Measurements from ENCODE around the gene SLC26A2.

DNA sequence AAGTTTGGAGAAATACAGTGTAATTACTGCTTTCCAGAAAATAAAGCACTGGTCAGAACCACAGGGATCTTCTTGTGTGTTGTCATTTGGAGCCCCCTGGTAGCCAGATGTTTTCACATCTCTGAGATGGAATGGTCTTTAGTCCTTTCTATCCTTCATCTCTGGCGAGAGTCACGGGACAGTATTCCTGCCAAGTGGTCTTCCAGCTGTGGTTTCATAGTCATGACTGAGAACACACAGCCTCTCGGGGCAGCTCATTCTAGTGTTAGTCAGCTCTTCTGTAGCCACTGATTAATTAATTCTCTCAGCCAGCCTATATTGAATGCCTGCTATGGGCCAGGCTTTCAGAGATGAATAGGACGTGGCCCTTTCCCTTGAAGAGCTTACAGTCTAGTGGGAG, 74.1 kb downstream of the SLC26A2 start:
- no peak for TF ChIP-seq POLR2AphosphoS5 (IDR thresholded peaks at IDR 0.05)
- TF ChIP-seq, protein P1, sequence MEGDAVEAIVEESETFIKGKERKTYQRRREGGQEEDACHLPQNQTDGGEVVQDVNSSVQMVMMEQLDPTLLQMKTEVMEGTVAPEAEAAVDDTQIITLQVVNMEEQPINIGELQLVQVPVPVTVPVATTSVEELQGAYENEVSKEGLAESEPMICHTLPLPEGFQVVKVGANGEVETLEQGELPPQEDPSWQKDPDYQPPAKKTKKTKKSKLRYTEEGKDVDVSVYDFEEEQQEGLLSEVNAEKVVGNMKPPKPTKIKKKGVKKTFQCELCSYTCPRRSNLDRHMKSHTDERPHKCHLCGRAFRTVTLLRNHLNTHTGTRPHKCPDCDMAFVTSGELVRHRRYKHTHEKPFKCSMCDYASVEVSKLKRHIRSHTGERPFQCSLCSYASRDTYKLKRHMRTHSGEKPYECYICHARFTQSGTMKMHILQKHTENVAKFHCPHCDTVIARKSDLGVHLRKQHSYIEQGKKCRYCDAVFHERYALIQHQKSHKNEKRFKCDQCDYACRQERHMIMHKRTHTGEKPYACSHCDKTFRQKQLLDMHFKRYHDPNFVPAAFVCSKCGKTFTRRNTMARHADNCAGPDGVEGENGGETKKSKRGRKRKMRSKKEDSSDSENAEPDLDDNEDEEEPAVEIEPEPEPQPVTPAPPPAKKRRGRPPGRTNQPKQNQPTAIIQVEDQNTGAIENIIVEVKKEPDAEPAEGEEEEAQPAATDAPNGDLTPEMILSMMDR (IDR thresholded peaks at IDR 0.05), result no peak
- TF ChIP-seq POLR2A (IDR thresholded peaks at IDR 0.05), result no peak
